Ovary (tissue), 3 donors: Measurements from ENCODE around the gene PTPN3.

Experiments used
- EP300 ChIP-seq: sonication (generic); formaldehyde crosslinking; IDR thresholded peaks from one replicate; pipeline ENCODE4 v1.6.1; 2017; ENCODE audit warnings: antibody characterized with exemption
- POLR2A ChIP-seq: fragments of 450-650 bp; IDR thresholded peaks from one replicate; pipeline ENCODE4 v1.6.1; 2017; ENCODE audit warnings: antibody characterized with exemption, mild to moderate bottlenecking, moderate library complexity
- TF ChIP-seq, protein P1 (sequence below), 3 donors: fragments of 450-650 bp in 2 of 3; fragments of 200-600 bp in 1 of 3; IDR thresholded peaks; one replicate each; pipeline versions ENCODE4 v1.5.1 to v1.8.0; 2016 to 2022; ENCODE audit warnings: antibody characterized with exemption in 3 of 3, mild to moderate bottlenecking in 1 of 3
- donor health status: DM: no; HTN: no; CAD: no.

DNA sequence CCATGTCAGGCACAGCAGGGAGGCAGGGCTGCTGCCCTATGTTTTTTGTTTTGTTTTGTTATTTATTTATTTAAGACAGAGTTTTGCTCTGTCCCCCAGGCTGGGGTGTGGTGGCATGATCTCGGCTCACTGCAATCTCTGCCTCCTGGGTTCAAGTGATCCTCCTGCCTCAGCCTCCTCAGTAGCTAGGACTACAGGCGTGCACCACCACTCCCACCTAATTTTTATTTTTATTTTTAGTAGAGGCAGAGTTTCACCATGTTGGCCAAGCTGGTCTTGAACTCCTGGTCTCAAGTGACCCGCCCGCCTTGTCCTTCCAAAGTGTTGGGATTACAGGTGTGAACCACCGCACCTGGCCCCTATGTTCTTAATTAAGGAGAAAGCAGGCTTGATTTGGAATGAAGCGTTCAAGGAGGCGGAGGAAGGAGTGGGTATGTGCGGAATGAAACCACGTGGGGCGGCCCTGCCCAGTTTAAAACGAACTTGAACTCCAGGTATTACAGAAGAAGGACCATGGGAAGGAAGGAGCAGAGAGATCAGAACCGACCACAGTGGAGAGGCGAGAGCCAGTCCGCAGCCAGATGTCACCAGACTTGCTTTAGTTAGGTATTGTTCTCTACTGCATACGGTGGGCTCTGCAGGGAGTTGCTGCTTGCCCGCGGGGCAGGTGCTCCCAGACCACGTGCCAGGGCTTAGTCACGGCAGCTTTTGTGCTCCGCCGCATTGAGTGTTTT, 142.4 kb downstream of the PTPN3 start:
- TF ChIP-seq POLR2A, result no peak
- TF ChIP-seq, protein P1, sequence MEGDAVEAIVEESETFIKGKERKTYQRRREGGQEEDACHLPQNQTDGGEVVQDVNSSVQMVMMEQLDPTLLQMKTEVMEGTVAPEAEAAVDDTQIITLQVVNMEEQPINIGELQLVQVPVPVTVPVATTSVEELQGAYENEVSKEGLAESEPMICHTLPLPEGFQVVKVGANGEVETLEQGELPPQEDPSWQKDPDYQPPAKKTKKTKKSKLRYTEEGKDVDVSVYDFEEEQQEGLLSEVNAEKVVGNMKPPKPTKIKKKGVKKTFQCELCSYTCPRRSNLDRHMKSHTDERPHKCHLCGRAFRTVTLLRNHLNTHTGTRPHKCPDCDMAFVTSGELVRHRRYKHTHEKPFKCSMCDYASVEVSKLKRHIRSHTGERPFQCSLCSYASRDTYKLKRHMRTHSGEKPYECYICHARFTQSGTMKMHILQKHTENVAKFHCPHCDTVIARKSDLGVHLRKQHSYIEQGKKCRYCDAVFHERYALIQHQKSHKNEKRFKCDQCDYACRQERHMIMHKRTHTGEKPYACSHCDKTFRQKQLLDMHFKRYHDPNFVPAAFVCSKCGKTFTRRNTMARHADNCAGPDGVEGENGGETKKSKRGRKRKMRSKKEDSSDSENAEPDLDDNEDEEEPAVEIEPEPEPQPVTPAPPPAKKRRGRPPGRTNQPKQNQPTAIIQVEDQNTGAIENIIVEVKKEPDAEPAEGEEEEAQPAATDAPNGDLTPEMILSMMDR (IDR thresholded peaks at IDR 0.05), result no peak
- TF ChIP-seq EP300, result no peak
